ENCODE results near the gene CNTN5. TPM values are rescaled to one million over a fixed set of nuclear protein-coding genes. Genes with fewer than 3 reads are reported as not detected.

The CNTN5 gene
- total RNA-seq, 1 donor from 2014 or later, result not detected

GRCh38 chr11:99630629-99631028, 609.9 kb downstream of the CNTN5 start:
- no peak for TF ChIP-seq CTCF (IDR thresholded peaks at IDR 0.05)
- H3K9me3 ChIP-seq, result no peaks in the 10 kb centered on the region
- no peaks in the 10 kb centered on the region for H3K36me3 ChIP-seq
- no peak overlapping the region for H3K4me3 ChIP-seq
- DNase-seq, result no peak
- H3K27ac ChIP-seq, result no peak overlapping the region
- ATAC-seq, result no peak
- H3K27me3 ChIP-seq, result no peaks in the 10 kb centered on the region
- intact Hi-C loops (cut with DNase I), result no loop called here
- H3K4me1 ChIP-seq, result no peaks in the 10 kb centered on the region

GRCh38 chr11:99631618-99632017, 610.9 kb downstream of the CNTN5 start:
- no peaks in the 10 kb centered on the region for H3K9me3 ChIP-seq
- H3K36me3 ChIP-seq, result no peaks in the 10 kb centered on the region
- no peak for TF ChIP-seq CTCF (IDR thresholded peaks at IDR 0.05)
- no peaks in the 10 kb centered on the region for H3K4me1 ChIP-seq
- no peak overlapping the region for H3K4me3 ChIP-seq
- DNase-seq (no peak), ATAC-seq (no peak)
- H3K27me3 ChIP-seq, result no peaks in the 10 kb centered on the region
- H3K27ac ChIP-seq, result no peak overlapping the region
- intact Hi-C loops (cut with DNase I), result no loop called here

GRCh38 chr11:99632969-99633368, 612.2 kb downstream of the CNTN5 start:
- Histone ChIP-seq H3K27me3 (no peaks in the 10 kb centered on the region), H3K4me3 (no peak overlapping the region), H3K9me3 (no peaks in the 10 kb centered on the region), H3K27ac (no peak overlapping the region), H3K4me1 (no peaks in the 10 kb centered on the region), H3K36me3 (no peaks in the 10 kb centered on the region)
- intact Hi-C loops (cut with DNase I), result no loop called here
- no peak for DNase-seq
- no peak for TF ChIP-seq CTCF (IDR thresholded peaks at IDR 0.05)
- ATAC-seq, result no peak

DNA sequence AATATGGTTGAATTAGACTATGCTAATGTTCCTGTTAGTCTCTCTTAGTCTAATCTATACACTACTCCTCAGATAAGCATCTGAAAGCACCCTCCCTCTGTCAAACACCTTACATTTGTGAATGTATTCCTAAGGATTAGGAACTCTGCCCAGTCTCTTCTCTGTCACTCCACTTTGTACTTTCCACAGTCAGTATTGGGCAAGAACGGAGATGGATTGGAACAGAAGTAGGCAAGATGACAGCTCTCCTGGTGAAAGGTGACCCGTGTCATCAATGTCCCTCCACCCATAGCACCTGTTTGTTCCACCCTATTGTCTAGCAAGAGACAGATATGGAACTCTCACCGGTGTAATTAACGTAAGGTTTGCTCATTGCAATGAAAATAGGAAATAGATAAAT, 613.8 kb downstream of the CNTN5 start:
- Histone ChIP-seq H3K4me3 (no peak overlapping the region), H3K36me3 (no peaks in the 10 kb centered on the region), H3K27me3 (no peaks in the 10 kb centered on the region), H3K27ac (no peak overlapping the region), H3K9me3 (no peaks in the 10 kb centered on the region), H3K4me1 (no peaks in the 10 kb centered on the region)
- DNase-seq (no peak), ATAC-seq (no peak)
- intact Hi-C loops (cut with DNase I), result no loop called here
- TF ChIP-seq CTCF (IDR thresholded peaks at IDR 0.05), result no peak

DNA sequence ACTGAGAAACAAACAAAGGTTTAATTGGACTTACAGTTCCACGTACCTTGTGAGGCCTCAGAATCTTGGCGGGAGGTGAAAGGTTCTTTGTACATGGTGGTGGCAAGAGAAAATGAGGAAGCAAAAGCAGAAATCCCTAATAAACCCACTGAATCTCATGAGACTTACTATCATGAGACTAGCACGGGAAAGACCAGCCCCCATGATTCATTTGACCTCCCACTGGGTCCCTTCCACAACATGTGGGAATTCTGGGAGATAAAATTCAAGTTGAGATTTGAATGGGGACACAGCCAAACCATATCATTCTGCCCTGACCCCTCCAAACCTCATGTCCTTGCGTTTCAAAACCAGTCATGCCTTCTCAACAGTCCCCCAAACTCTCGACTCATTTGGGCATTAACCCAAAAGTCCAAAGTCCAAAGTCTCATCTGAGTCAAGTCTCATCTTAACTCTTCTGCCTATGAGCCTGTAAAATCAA, 617.4 kb downstream of the CNTN5 start:
- no peak overlapping the region for H3K27ac ChIP-seq
- no peak for DNase-seq
- no peak for TF ChIP-seq CTCF (IDR thresholded peaks at IDR 0.05)
- no peaks in the 10 kb centered on the region for H3K9me3 ChIP-seq
- no peaks in the 10 kb centered on the region for H3K36me3 ChIP-seq
- intact Hi-C loops (cut with DNase I), result no loop called here
- ATAC-seq, result no peak
- no peaks in the 10 kb centered on the region for H3K4me1 ChIP-seq
- no peak overlapping the region for H3K4me3 ChIP-seq
- no peaks in the 10 kb centered on the region for H3K27me3 ChIP-seq

GRCh38 chr11:99640671-99641070, 619.9 kb downstream of the CNTN5 start:
- no peaks in the 10 kb centered on the region for H3K4me1 ChIP-seq
- no peak for TF ChIP-seq CTCF (IDR thresholded peaks at IDR 0.05)
- intact Hi-C loops (cut with DNase I), result no loop called here
- H3K9me3 ChIP-seq, result no peaks in the 10 kb centered on the region
- H3K27me3 ChIP-seq, result no peaks in the 10 kb centered on the region
- H3K4me3 ChIP-seq, result no peak overlapping the region
- H3K36me3 ChIP-seq, result no peaks in the 10 kb centered on the region
- H3K27ac ChIP-seq, result no peak overlapping the region
- DNase-seq (no peak), ATAC-seq (no peak)
